NK-92 (cell line): ENCODE results near the gene SBF1.
"Not testable (repeated sequence)": the region's sequence is repeated elsewhere in the genome, so short reads cannot be mapped to it uniquely, and the experiment has no call there.

ENCODE experiments used
- DNase-seq: peaks from one replicate; lab custom pipeline; 2025; ENCODE audit not compliant: unreplicated experiment; lab: John Stamatoyannopoulos, UW

Gene SBF1

GRCh38 chr22:50432877-50433510 is 41.8 kb downstream of the SBF1 start:
- DNase-seq: not testable (repeated sequence)

- no peak for DNase-seq
Observed at GRCh38 chr22:50432131-50432876, 42.5 kb downstream of the SBF1 start.

- DNase-seq: no peak
Observed at GRCh38 chr22:50425179-50425916, 49.5 kb downstream of the SBF1 start.

- no peak for DNase-seq
Observed at GRCh38 chr22:50423956-50424355, 50.9 kb downstream of the SBF1 start.

GRCh38 chr22:50422961-50423815 is 51.6 kb downstream of the SBF1 start:
- DNase-seq: no peak

- no peak for DNase-seq
Observed at GRCh38 chr22:50422046-50422445, 52.8 kb downstream of the SBF1 start.

GRCh38 chr22:50420581-50420980 is 54.3 kb downstream of the SBF1 start:
- no peak for DNase-seq

GRCh38 chr22:50420015-50420414 is 54.8 kb downstream of the SBF1 start:
- no peak for DNase-seq

- no peak for DNase-seq
Observed at GRCh38 chr22:50419116-50419515, 55.7 kb downstream of the SBF1 start.

GRCh38 chr22:50418624-50419023 is 56.2 kb downstream of the SBF1 start:
- DNase-seq: no peak

- no peak for DNase-seq
Observed at GRCh38 chr22:50417411-50418210, 57.2 kb downstream of the SBF1 start.

GRCh38 chr22:50416996-50417395 is 57.8 kb downstream of the SBF1 start:
- DNase-seq: no peak

- no peak for DNase-seq
Observed at GRCh38 chr22:50415426-50415825, 59.4 kb downstream of the SBF1 start.

- no peak for DNase-seq
Observed at GRCh38 chr22:50414476-50415248, 60.2 kb downstream of the SBF1 start.

- DNase-seq: not testable (repeated sequence)
Observed at GRCh38 chr22:50408954-50409353, 65.9 kb downstream of the SBF1 start.

- DNase-seq: no peak
Observed at GRCh38 chr22:50408311-50408710, 66.5 kb downstream of the SBF1 start.

- DNase-seq: no peak
Observed at GRCh38 chr22:50406416-50407170, 68.2 kb downstream of the SBF1 start.

GRCh38 chr22:50403701-50404101 is 71.1 kb downstream of the SBF1 start:
- DNase-seq: no peak

GRCh38 chr22:50401907-50402306 is 72.9 kb downstream of the SBF1 start:
- DNase-seq: no peak
